Right ventricle myocardium inferior (tissue), 1 donor: Measurements from ENCODE around the gene RGS3. TPM values are rescaled to one million over a fixed set of nuclear protein-coding genes. Genes with fewer than 3 reads are reported as not detected.
"Not testable (repeated sequence)": the region's sequence is repeated elsewhere in the genome, so short reads cannot be mapped to it uniquely, and the experiment has no call there.

Experiments used
- ATAC-seq: fragments of 200-7000 bp; cut with Tn5 transposase; one replicate; pipeline ENCODE4 v1.9.1; 2020; ENCODE audit warnings: mild to moderate bottlenecking, moderate library complexity
- DNase-seq: peaks from one replicate; pipeline ENCODE4 v3.0.0; 2021; ENCODE audit errors: missing footprints
- intact Hi-C: fragments of 100-400 bp; cut with DNase I; formaldehyde crosslinking; loops from one replicate; pipeline ENCODE4 v1.11.0; 2022
- long read RNA-seq: library from polyadenylated mRNA; unstranded; transcript quantifications from one replicate; pipeline ENCODE4 v2.0.0, GENCODE V29; 2021
- total RNA-seq: library from RNA; stranded (reverse); fragmentation: NEBNext Ultra II Directional; extraction: Animal tissue kit (Norgen Biotek cat#: 25700); gene quantifications from one replicate; pipeline ENCODE4 v1.2.1, GENCODE V29; 2021
- donor health status: DM: no; HTN: yes; CAD: no; lungs with severe emphysema.

The RGS3 gene
- total RNA-seq, result 139 TPM
- long read RNA-seq, full-length matches to known transcripts, result 33 of 93 reads
- long read RNA-seq, partial matches to known transcripts, result 9 of 93 reads
- long read RNA-seq, other reads (novel, unspliced or antisense), result 51 of 93 reads

DNA sequence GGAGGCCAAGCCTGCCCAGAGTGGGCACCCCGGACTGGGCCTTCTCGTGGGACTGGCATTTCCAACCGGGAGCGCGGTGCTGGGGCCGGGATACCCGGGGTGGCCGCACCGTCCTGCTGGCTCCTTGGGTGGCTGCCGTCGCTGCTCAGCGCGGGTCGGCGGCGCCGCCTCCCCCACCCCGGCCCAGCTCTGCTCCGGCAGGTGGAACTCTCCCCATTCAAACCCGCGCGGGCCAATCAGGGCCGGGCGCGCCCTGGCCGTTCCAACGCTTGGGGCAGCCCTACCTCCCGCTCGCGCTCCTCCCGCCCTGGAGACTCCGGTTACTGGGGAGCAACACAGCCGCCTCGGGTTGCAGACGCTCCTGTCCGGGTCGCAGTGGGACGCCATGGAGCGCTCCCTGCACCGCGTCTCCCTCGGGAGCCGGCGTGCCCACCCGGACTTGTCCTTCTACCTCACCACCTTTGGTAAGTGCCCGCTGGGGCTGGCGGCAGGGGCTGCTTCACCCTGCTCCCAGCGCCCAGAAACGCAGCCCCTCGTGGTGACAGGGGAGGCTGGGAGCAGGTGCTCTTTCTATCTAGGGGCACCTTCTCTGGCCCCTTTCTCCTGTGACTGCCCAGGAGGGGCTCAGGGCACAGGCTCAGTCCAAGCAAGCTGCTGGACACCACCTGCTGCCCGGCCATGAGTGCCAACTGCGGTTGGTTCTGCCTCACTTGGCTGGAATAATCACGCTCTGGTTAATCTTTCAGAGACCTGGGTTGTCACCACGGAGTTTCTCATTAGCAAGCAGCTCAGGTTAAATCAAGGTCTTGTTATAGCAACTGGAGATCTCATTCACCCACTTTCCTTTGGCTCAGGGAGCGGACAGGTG, at the start of gene RGS3:
TSS of gene RGS3 (plus strand) at position 310 of the 868 bp plus-strand sequence. CDS start at position 386, 76 bp downstream.
- no peak for DNase-seq
- intact Hi-C loops, result no loop called here
- ATAC-seq, result peak; percentile 96

- intact Hi-C loops, result loop anchor here (10.0 kb wide), 1 partner anchor 469 kb away; no protein-coding TSS in a partner anchor
- peak; percentile 68 for ATAC-seq
- no peak for DNase-seq
Measured at GRCh38 chr9:113416149-113416721, 47.3 kb upstream of the RGS3 start.

DNA sequence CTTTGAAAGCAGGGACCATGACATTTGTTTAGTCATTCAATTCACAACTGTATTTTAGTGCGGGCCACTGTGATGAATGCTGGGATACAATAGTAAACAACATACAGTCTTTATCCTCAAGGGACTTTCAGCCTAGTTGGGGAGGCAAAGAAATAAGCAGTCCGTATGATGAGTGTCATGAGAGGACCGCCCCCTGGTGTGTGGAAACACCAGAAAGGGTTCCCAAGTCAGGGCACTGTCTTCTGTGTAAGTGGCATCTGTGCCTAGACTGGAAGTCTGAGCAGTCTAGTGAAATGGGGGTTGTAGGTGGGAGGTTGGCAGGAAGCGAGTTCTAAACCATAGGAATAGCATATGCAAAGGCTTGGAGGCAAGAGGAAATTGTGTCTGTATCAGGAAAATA, 46.2 kb upstream of the RGS3 start:
- ATAC-seq (no peak), DNase-seq (no peak)
- intact Hi-C loops, result loop anchor here (10.0 kb wide), 1 partner anchor 467 kb away; no protein-coding TSS in a partner anchor

GRCh38 chr9:113421726-113422125, 41.8 kb upstream of the RGS3 start:
- ATAC-seq (no peak), DNase-seq (no peak)
- intact Hi-C loops, result no loop called here

GRCh38 chr9:113425072-113425471, 38.5 kb upstream of the RGS3 start:
- ATAC-seq (no peak), DNase-seq (no peak)
- intact Hi-C loops, result no loop called here

DNA sequence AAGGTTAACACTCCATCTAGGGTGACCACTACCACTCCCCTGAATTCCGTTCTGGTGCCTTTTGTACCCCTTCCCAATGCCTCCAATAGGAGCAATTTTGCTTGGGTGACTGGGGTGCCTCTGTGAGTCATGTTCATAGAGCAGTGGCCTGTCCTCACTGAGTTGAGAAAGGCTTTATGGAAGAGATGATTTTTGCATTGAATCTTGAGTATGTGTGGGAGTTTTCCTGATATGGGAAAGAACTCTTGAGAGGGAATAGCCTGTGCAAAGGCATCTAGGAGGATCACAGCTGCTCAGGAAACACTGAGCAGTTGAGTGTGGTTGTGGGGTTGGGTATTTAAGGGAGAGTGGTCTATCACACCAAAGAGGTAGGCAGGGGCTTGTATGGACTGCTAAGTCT, 36.8 kb upstream of the RGS3 start:
- ATAC-seq (no peak), DNase-seq (no peak)
- intact Hi-C loops, result no loop called here

DNA sequence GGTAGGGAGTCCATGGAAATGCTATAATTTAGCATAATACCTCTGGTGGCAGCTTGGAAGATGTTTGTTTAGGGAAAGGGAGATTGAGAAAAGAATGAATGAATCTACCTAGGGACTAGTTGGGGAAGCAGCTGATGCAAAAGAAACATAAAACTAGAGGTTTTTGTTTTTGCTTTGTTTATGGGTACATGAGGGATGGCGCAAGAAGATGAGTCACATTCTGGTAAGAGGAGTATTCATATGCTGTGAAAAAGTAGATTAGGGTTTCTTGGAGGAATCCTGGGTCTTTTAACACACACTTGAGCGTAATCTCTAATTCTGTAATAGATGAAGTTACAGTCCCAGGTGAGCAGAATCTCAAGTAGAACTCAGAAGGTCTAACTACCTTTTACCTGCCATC, 35.9 kb upstream of the RGS3 start:
- ATAC-seq, result no peak
- intact Hi-C loops, result no loop called here
- DNase-seq, result no peak

- intact Hi-C loops, result no loop called here
- ATAC-seq (no peak), DNase-seq (no peak)
Measured at GRCh38 chr9:113428062-113428615, 35.4 kb upstream of the RGS3 start.

GRCh38 chr9:113431191-113431590, 32.3 kb upstream of the RGS3 start:
- intact Hi-C loops, result no loop called here
- ATAC-seq (no peak), DNase-seq (no peak)

GRCh38 chr9:113436728-113437515, 26.6 kb upstream of the RGS3 start:
- DNase-seq, result no peak
- intact Hi-C loops, result no loop called here
- ATAC-seq, result no peak

GRCh38 chr9:113437716-113438115, 25.8 kb upstream of the RGS3 start:
- DNase-seq, ATAC-seq, intact Hi-C loops: not testable (repeated sequence)

DNA sequence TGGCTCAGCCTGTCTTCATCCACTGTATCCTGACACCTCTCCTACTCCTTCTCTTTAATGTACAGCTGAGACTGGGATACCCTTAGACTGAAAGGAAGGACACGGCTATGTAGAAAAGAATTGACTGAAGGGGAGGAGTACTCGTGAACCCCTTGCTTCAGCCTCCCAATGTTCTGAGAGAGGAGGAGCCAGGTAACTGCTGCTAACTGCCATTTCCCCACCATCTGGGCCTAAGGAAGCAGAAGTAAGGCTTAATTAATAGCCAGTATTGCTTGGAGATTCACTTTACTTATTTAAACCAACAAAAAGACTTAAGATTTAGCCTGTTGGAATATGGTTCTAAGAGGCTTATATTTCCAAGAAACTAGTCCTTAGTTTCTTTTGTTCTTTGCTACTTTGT, 18.8 kb upstream of the RGS3 start:
- intact Hi-C loops, result loop anchor here (2.0 kb wide), 1 partner anchor 214 kb away; no protein-coding TSS in a partner anchor
- ATAC-seq, result no peak
- no peak for DNase-seq

GRCh38 chr9:113446323-113446740, 17.2 kb upstream of the RGS3 start:
- ATAC-seq (peak; percentile 34), DNase-seq (no peak)
- intact Hi-C loops, result loop anchor here (2.0 kb wide), 1 partner anchor 140 kb away; no protein-coding TSS in a partner anchor

DNA sequence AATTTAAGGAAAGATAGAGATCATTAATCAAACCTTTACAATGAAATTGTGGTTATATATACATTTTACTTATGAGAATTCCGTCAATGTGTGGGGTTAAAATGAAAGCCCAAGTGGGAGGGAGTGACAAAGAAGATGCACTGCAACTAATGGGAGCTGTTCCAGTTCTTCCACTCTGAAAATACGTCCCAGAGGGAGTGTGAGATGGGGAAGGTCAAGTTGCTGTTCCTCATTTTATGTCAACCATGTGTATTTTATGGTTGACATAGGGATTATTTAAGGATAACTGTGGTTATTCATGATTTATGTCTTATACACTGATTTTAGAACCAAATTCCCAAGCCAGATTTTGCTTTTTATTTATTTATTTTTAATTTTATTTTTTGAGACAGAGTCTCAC, 14.2 kb upstream of the RGS3 start:
- ATAC-seq, result no peak
- no peak for DNase-seq
- intact Hi-C loops, result no loop called here

- intact Hi-C loops, result no loop called here
- DNase-seq, result no peak
- ATAC-seq, result no peak
Measured at GRCh38 chr9:113452113-113452605, 11.4 kb upstream of the RGS3 start.

DNA sequence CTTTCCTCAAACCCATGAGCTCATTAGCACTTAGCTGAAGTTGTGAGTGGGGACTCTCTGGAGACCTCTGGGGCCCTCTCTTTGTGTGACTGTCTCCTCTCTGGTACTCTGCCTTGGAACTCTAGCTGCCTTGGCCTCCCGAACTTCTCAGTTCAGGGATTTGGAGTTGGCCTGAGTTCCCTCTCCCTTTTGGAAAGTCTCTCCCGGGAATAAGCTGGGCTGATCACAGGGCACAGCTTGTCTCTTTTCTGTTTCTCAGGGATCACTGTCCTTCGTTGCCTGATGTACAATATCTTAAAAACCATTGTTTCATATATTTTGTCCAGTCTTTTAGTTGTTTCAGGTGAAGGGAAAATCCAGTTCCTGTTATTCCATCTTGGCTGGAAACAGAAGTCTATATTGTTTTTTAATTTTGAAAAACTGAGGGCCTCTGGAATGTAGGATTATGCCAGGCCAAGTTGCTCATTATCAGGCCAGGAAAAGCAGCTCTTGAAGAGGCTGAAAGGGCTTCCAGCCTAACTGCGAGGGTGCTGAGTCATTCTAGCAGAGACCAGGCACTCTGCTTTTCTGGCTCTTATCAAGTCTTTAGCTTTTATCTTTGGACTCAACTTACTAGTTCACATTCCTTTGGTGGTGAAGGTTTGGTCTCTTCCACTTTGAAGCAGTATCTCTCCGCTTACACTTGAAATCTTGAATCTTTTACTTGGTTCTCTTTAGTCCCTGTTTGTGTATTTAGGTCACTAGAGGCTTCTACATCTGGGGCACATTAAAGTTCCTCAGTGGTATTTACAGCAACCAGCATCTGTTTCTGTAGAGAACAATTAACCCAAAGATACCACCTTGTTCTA, 8.4 kb upstream of the RGS3 start:
- DNase-seq, result no peak
- ATAC-seq, result peak; percentile 95
- intact Hi-C loops, result loop anchor here (5.0 kb wide), 1 partner anchor 47 kb away; no protein-coding TSS in a partner anchor

DNA sequence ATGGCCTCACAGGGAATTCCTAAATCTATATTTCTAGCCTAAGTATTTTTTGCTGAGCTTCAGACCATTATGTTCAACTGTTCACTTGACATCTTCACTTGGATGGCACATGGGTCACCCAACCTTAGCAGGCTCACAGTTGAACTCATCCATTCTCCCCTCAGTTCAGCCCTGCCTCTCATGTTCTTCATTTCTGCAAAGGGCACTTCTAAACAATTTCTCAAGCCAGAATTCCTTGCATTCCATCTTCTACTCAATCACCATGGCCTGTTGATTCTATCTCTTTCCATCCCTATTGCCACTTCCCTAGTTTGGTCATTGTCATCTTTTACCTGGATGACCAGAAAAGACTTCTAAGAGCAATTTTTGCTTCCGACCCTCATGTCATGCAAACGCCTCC, 7.3 kb upstream of the RGS3 start:
- DNase-seq, result no peak
- no peak for ATAC-seq
- intact Hi-C loops, result loop anchor here (5.0 kb wide), 1 partner anchor 46 kb away; no protein-coding TSS in a partner anchor

GRCh38 chr9:113461285-113461684, 2.2 kb upstream of the RGS3 start:
- ATAC-seq (no peak), DNase-seq (no peak)
- intact Hi-C loops, result no loop called here
